NCI-H2029 treated with DMSO at 0.1 percent for 48 hours (cell line): ENCODE results near the gene C16orf92.
A peak's percentile ranks its signal among the peaks of the same experiment; 100 is the strongest.
"Not testable (repeated sequence)": the region's sequence is repeated elsewhere in the genome, so short reads cannot be mapped to it uniquely, and the experiment has no call there.

Experiments
- DNase-seq: peaks from one replicate; lab custom pipeline; 2025; lab: John Stamatoyannopoulos, UW

The C16orf92 gene

DNA sequence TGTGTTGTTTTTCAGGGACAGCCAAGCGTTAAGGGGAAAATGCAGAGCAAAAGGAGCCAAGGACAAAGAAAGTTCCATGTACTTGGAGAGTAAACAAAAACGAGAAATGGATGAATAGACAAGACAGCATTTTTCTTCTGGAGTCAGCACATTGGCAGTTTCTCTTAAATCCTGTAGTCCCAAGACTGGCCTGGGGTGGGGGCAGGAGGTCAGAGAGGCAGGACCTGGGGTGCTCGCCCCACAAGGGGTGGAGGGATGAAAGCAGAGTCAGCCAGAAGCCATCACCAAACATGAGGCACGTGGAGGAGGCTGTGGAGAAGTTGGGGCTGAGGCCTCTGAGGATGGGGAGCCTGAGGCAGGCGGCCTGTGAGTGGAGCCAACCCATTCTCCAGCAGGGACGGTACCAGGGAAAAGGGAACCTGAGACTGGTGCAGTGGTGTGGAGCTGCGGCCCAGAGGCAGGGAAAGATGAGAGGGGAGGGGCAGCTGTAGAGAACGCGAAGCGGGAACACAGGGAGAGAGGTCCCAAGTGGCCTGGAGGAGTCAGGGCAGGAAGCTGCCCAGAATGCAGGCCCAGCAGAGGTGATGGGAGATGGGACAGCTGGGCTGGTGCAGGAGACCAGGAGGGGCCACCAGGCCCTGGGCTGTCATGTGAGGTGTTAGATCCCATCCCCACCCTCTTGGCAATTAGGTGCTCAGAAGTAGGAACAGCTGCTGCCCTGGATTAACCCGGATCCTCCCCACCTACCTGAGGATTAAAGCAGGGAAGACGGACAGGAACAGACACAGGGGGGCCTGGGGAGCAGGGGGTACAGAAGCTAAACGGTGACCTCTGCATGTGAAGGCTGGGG lies 4.8 kb downstream of the C16orf92 start:
- DNase-seq: no peak

DNA sequence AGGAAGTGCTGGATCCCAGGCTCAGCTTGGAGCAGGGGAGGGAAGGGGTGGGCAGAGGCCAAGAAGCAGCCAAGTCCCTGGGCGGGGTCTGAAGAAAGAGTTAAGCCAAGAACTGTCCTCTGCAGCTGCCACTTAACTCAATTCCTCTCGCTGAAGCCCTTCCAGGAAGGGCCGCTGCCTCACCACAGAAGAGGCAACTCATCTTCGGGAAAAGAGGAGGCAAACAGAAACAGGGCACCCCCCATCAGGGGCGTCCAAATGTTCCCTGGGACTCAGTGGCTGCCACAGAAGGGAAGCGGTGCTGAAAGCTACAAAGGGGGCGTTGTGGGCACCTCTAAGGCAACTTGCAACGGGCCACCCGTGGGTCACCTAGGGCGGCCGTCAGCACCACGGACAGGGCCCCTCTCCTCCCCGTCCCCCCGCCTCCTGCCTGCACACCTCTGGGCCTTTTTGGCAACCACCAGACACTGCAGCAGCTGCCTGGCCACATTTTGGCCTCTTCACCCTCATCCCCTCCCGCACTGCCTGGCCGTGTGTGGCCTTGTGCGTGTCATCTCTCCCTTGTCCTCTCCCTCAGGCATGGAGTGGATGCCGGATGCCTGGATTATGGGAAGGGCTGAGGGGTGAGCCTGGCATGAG lies 5.6 kb downstream of the C16orf92 start:
- no peak for DNase-seq

DNA sequence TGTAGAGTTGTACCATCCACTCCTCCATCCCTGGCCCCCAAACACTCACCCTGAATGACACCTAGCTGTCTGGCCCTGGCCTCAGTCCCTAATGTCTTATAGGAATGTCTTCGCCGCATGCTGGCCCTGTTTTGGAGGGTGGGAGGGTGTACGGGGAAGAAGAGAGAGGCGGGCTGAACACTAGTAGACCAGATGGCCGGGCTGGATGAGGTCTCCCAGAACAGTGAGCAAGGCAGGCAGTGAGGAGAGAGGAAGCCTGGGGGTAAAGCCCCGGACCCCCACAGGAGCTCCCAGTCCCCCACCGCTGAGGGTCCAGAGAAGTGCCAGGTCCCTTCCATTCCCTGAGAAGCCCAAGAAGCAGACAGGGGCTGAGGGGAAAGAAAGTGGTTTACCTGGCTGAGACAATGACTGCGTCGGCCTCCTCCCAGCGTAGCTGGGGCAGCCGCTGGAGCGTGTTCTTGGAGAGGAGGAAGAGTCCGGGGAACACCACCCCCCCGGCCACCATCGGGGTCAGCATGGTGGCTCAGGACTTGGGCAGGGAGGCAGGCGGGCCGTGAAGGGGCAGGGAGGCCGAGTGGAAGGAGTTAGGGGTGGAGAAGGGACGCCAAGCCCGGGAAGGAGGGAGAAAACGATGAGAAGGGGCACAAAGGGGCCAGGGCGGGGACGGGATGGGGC lies 7.2 kb downstream of the C16orf92 start:
- no peak for DNase-seq

DNA sequence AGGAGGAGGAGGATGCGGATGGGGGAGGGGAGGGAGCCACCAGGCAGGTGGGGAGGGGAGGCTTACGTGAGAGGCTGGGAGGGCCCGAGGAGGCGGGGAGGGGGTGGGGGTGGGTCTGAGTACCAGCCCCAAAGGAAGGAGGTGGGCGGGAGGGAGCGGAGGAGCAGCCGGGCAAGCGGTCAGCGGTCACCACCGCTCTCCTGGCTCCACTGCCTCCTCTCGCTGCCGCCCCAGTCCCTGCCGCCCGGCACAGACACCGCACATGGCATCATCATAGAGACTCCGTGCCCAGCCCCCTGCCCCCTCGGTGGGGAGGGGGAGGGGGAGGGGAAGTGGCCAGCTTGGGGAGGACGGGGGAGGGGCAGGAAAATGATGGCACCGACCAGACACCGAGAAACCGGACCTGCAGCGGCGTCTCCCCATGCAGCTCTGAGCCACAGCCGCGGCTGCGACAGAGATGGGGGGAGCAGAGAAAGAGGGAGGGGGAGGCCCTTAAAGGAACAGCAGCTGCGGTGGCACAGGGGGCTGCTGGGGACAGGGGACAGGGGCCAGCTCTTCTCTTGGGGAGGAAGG lies 7.9 kb downstream of the C16orf92 start, which contains the start of gene TLCD3B:
Gene TLCD3B, minus strand, starts transcription at position 431 of the 573 bp plus-strand sequence. CDS start 744 bp downstream, outside the sequence.
- no peak for DNase-seq

DNA sequence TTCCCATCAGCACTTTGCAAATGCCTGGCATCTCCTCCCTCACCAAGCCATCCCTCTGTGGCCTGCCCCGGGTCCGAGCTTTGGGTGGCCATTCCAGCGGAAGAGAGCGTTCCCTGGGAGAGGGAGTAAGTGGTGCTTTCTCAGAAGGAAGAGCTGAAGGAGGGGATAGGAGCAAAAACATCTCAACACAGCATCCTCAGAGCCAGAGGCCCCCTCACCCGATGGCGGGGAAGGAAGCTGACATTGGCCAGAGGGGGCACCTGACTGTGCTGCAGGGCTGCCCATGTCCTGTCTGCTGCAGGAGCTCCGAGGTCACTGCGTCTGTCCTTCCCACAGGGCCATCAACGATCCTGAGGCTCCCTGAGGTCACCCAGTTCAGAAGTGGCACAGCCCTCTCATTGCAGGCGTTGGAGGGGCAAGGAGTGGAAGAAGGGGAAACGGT lies 8.5 kb downstream of the C16orf92 start:
- DNase-seq: no peak

DNA sequence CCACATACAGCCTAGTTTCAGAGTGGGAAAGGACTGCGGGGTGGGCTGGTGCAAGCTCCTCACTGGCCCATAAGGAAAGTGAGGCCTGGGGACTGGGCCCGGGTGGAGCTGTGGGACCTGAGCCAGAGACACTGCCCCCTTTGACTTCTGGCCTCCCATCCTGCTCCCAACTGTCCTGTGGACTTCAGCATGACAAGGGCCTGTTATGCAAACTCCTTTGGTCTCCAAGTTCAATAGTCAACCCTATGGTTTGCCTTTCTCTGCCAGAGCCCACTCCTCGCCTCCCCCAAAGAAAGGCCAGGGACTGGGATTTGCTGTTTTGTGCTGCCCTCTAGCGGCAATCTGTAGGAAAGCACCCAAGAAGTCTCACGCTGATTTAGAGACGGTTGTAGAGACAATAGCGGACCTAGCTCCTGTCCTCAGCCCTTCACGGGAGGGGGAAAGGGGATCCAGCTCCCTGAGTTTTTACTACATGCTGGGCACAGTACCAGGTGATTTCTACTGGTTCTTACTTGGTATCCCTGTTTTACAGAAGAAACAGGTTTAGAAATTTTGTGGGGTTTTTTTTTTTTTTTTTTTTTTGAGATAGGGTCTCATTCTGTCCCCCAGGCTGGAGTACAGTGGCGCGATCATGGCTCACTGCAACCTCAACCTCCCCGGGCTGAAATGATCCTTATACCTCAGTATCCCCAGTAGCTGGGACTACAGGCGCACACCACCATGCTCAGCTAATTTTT lies 9.3 kb downstream of the C16orf92 start:
- DNase-seq: peak; percentile 48

DNA sequence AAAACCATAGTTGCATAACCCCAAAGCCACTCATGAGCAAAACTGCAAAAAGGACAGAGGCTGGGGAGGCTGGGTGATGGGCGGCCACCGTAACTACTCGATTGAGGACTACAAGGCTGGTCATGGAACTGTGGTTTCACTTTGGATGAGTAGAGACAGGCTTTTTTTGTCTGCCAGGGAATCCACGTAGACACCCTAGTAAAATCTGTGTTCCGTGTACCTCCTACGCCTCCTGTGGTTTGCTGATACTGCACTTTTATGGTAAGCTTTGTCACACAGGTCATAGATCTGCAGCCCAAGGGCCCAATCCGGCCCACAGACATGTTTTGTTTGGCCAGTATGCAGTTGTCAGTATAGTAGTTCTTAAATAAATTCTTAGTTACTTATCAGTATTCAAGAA lies 10.3 kb downstream of the C16orf92 start:
- DNase-seq: no peak

DNA sequence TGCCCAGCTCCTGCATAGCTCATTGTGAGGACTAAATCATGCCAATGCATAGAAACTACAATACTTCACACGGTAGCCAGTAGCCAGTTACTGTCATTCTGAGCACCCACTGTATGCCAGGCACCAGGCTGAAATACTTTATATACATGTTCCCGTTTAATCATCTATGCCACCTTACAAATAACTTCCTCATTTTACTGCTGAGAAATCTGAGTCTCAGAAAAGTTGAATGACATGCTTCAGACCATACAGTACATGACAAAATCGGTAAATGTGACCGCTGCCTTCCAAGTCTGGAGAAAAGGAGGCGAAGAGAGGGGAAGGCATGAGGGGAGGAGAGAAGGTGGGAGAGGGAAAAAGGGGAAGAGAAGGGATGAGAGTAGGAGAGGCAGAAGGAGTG lies 17.2 kb downstream of the C16orf92 start:
- no peak for DNase-seq

DNA sequence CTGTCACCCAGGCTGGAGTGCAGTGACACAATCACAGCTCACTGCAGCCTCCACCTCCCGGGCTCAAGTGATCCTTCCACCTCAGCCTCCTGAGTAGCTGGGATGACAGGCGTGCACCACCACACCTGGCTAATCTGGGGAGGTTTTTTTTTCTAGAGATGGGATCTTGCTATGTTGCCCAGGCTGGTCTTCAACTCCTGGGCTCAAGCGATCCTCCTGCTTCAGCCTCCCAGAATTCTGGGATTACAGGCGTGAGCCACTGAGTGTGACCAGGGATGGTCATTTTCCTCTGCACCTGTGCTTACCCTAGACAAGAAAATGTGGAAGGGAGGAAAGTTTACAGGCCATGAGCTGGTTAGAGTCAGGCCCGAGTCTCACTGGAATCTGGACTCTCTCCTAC lies 17.7 kb downstream of the C16orf92 start:
- DNase-seq: not testable (repeated sequence)

DNA sequence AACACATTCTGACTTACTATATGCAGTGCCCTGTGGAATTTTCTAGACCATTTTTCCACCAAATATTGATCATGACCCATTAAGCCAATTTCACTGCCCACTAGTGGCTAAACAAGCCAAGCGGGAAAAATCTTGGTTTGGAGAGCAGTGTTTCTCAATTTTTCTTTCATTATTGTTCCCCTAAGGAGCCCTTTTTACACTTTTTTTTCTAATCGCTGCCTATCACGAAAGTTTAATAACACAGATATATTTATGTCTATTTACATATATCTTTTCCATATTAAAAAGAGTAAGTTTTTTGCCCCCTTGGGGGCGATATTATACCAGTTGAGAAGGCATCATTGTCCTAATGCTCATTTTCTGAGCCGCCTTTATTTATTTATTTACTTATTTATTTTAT lies 18.8 kb downstream of the C16orf92 start:
- DNase-seq: no peak

DNA sequence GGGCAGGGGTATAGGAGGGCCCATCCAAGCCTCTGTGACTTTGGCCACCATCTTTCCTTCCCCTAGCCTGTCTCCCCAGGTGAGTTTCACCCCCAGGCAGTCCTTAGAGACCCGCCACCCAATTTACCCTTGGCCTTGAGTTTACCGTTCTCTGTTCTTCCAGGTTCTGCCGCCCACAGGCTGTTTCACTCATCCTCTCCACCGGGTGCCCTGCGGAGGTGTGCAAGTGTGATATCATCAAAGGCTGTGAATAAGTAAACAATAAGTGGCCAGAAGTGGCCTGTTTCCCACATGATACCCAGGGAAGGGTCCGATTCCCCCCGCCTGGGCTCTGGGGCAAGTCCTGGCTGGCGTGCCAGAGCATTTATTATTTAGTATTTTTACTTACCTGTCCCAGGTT lies 23.2 kb downstream of the C16orf92 start:
- no peak for DNase-seq

DNA sequence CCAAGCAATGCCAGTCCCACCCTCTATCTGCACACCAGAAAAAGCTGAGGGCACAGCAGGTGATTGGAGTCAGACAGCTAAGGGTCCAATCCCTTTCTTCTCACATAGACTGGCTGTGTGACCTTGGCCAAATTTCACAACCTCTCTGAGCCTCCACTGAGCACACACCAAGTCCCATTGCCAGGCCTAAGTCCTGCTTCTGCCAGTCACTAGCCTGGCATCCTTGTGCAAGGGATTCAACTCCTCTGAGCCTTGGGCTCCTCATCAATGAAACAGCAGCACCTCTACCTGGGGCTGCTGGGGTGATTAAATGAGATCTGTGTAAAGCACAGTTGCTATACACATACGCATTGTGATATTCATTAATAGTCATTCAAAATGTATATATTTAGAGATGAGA lies 23.6 kb downstream of the C16orf92 start:
- no peak for DNase-seq

DNA sequence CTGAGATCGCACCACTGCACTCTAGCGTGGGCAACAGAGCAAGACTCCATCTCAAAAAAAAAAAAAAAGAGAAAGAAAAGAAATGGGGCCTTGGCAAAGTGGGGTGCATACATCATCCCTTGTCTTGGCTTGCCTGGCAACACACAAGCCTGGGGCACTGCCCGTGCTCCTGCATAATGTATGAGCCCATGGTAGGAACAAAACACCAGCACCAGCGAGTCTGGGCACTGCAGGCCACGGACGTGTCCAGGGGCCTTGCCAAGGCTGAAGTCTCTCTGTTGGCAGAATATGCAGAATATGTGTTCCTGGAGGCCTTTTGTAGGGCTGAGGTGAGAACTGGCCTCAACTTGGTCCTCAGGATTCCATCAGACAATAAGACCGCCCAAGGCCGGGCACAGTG lies 26.9 kb downstream of the C16orf92 start:
- no peak for DNase-seq

DNA sequence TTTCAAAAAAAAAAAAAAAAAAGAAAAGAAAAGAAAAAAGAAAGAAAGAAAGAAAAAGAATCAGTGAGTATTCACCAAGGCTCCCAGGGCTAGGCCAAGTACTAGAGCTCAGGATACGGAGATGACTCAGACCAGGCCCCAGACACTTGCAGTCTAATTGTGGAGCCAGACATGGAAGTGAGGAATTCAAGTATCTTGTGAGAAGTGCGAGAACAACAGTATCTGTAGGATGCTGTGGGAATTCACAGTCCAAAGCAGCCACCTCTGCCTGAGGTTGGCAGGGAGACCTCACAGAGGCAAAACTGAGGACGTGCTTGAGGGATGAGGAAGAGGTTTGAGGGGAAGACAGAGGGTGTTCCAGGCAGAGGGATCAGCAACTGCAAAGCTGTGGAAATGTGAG lies 28.5 kb downstream of the C16orf92 start:
- DNase-seq: no peak

DNA sequence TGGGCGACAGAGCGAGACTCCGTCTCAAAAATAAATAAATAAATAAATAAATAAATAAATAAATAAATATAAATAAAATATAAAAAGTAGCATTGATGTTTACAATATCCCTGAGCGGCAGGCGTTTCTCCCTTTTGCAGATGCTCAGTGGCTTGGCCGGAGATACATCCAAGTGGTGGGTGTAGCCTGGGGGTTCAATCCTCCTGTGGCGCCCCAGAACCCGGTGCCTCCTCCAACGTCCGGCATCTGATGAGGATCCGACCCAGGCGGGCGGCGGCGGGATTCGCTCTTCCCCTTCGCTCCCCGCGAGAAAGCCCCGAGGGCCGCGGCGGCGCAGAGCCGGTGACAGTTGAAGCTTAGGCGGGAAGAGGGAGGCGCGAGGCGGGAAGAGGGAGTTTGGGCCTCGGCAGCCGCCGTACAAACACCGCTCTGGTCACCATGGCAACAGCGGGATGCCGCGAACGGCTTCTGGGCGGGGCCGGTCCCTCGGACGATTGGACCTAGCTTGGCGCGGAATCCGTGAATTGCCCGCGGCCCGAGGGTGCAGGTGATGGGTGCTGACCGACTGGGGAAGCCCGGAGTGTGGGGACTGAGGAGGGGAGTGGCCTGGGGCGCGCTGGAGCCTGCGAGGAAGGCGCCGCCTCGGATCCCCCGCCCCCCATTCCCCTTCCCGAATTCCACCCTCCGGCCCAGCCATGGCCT lies 29.8 kb downstream of the C16orf92 start:
- DNase-seq: peak; percentile 69

DNA sequence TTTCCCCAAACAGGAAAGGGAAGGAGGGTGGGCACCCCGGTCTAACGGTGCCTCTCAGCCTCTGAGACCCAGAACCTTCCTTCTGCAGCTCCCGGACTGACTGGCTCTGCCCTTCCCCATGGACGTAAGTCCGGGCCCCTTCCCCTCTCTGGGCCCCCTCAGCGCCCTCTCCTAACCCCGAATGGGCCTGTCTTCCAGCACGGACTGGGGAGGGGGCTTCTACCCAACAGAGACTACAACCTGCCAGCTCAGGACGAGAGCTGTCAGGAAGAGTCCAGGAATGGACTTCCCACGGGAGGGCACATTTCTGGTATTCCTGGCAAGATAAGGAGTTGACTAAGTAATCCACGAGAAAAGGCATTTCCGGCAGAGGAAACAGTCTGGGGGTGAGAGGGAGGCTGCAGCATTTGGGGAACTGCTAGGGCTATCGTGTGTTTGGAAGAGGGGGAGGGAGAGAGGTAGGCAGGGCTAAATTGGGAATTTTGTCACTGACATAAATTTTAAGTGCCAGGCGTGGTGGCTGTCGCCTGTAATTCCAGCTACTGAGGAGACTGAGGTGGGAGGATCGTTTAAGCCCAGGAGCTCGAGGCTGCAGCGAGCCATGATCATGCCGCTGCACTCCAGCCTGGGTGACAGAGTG lies 30.5 kb downstream of the C16orf92 start:
- no peak for DNase-seq

DNA sequence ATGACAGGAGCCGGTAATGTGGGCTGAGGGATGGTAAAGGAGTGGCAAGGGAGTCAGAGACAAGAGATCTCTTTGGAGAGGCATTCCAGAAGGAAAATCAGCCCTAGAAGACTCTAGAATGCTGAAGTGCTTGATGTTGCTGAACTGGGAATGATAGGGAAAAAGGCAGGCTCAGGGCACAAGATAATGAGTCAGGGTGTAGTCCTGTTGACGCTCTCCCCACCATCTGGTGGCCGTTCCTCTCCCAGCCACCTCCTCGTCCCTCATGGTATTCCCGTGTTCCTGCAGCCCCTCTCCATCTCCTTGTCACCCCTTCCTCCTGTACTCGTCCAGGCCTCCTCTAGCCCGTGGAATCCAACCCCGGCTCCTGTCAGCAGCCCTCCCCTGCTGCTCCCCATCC lies 31.5 kb downstream of the C16orf92 start:
- DNase-seq: no peak

DNA sequence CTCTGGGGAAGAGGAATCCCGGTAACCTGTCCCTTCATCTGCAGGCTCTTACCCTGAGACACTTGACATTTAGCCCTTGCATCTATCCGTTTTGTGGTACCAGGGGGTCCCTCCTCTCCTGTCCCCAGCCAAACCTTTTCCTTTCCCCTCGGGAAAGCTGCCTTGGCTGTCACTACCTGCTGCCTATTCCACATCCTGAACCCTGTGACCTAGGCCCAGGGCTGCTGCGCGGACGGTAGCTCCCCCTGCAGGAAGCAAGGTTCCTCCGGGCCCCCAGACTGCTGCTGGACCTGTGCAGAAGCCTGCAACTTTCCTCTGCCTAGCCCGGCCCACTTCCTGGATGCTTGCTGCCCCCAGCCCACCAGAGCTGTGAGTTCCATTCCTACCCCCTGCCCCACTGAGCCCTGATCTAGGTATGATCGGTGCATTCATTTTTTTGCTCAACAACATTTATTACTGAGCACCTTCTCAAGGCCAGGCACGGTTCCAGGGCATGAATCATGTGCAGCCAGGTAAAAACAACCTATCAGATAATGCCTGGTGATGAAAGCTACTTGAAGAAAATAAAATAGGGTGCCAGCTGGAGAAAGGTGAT lies 32.1 kb downstream of the C16orf92 start:
- DNase-seq: no peak

DNA sequence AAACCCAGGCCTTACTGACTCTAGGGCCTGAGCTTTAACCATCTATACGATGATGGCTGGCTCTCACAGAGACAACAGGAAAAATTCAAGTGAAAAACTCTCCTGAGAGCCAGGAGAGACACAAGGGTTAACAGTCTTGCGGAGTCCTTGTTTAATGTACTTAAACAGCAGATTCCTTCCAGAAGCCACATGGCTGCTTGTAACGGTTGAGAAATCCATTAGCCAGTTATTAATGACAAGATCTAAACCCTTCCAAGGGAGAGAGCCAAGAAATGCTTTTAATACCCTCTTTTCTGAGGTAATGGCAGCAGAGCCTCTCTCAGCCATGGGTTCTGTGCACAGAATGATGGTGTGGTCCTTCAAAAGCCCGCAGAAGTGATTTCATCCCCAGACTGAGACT lies 37.3 kb downstream of the C16orf92 start:
- no peak for DNase-seq

DNA sequence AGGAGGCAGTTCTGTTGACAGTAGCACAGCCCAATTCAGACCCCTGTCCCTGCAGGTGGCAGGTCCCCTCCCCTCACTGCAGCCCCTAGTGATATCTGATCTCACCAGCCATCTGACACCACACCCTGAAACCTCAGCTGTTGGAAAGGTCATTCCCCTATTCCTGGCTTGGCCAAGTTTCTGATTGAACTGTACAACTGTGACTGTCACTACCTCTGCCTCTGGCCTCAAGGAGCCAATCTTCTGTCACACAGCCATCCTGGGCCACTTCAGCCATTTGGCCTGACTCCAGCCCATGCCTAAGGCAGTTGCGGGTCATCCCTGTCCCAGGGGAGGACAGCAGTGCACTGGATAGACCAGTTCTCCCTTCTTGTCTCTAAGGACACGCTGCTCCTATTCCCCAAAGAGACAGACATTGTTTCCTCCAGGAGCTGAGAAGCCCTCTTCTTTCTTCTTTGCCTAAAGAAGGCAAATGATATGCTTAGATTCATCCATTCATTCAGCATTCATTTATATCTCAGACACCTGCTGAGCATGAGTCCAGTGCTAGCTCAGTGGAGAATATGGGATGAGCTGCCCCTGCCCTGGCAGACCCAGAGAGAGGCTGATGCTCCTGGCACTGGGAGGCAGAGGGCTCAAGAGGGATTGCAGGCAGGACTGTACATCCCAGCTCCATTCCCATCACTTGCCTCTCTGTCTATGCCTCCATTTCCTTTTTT lies 38.0 kb downstream of the C16orf92 start:
- no peak for DNase-seq
